Skeletal muscle satellite cell (primary cell): Measurements from ENCODE around the gene OAF.

Experiments used
- H3K27me3 ChIP-seq: 2 replicates; pipeline ENCODE4 v1.7.0; 2013; ENCODE audit warnings: low read length; ENCODE audit not compliant: control insufficient read depth, insufficient read depth
- H3K36me3 ChIP-seq: 2 replicates; pipeline ENCODE4 v1.7.0; 2013; ENCODE audit warnings: mild to moderate bottlenecking, control low read depth, low read length; ENCODE audit not compliant: insufficient read depth
- H3K4me1 ChIP-seq: 2 replicates; pipeline ENCODE4 v1.7.0; 2013; ENCODE audit warnings: low read length; ENCODE audit not compliant: control insufficient read depth, insufficient read depth
- H3K4me2 ChIP-seq: 2 replicates; pipeline ENCODE4 v1.7.0; 2013; ENCODE audit warnings: mild to moderate bottlenecking, low read length
- H3K4me3 ChIP-seq: 2 replicates; pipeline ENCODE4 v1.7.0; 2013; ENCODE audit warnings: low read length
- H3K9ac ChIP-seq: 2 replicates; pipeline ENCODE4 v1.7.0; 2013; ENCODE audit warnings: mild to moderate bottlenecking, low read depth, low read length, moderate library complexity
- H3K9me3 ChIP-seq: replicated peaks from 2 replicates; pipeline ENCODE4 v1.7.0; 2013; ENCODE audit warnings: mild to moderate bottlenecking, control low read depth, low read length

The OAF gene

GRCh38 chr11:120184946-120185705 lies 25.7 kb upstream of the OAF start:
- no peaks in the 10 kb centered on the region for H3K9me3 ChIP-seq
- no peak overlapping the region for H3K9ac ChIP-seq
- no peaks in the 10 kb centered on the region for H3K4me1 ChIP-seq
- no peak overlapping the region for H3K4me2 ChIP-seq
- H3K36me3 ChIP-seq: no peaks in the 10 kb centered on the region
- H3K27me3 ChIP-seq: peaks cover 70% of the 10 kb centered on the region
- no peak overlapping the region for H3K4me3 ChIP-seq

- H3K36me3 ChIP-seq: no peaks in the 10 kb centered on the region
- H3K9me3 ChIP-seq: no peaks in the 10 kb centered on the region
- no peaks in the 10 kb centered on the region for H3K4me1 ChIP-seq
- H3K4me3 ChIP-seq: no peak overlapping the region
- peaks cover 77% of the 10 kb centered on the region for H3K27me3 ChIP-seq
- H3K4me2 ChIP-seq: no peak overlapping the region
- H3K9ac ChIP-seq: no peak overlapping the region
Measured at GRCh38 chr11:120185706-120186455, 25.0 kb upstream of the OAF start.

- no peaks in the 10 kb centered on the region for H3K9me3 ChIP-seq
- H3K4me2 ChIP-seq: no peak overlapping the region
- H3K27me3 ChIP-seq: peaks cover 83% of the 10 kb centered on the region
- H3K4me3 ChIP-seq: no peak overlapping the region
- H3K4me1 ChIP-seq: no peaks in the 10 kb centered on the region
- H3K36me3 ChIP-seq: no peaks in the 10 kb centered on the region
- H3K9ac ChIP-seq: no peak overlapping the region
Measured at GRCh38 chr11:120186456-120186773, 24.4 kb upstream of the OAF start.

- no peak overlapping the region for H3K4me2 ChIP-seq
- no peak overlapping the region for H3K9ac ChIP-seq
Measured at GRCh38 chr11:120186774-120187591, 23.8 kb upstream of the OAF start.

GRCh38 chr11:120188371-120188770 lies 22.5 kb upstream of the OAF start:
- H3K9ac ChIP-seq: no peak overlapping the region
- H3K9me3 ChIP-seq: no peaks in the 10 kb centered on the region
- peaks cover 95% of the 10 kb centered on the region for H3K27me3 ChIP-seq
- H3K4me2 ChIP-seq: no peak overlapping the region
- no peaks in the 10 kb centered on the region for H3K36me3 ChIP-seq
- no peaks in the 10 kb centered on the region for H3K4me1 ChIP-seq
- H3K4me3 ChIP-seq: no peak overlapping the region

More at GRCh38 chr11:120186774-120187591, 23.8 kb upstream of the OAF start:
- H3K36me3 ChIP-seq: no peaks in the 10 kb centered on the region
- H3K27me3 ChIP-seq: peaks cover 88% of the 10 kb centered on the region
- H3K9me3 ChIP-seq: no peaks in the 10 kb centered on the region
- no peak overlapping the region for H3K4me3 ChIP-seq
- H3K4me1 ChIP-seq: no peaks in the 10 kb centered on the region

- H3K9ac ChIP-seq: no peak overlapping the region
- no peaks in the 10 kb centered on the region for H3K4me1 ChIP-seq
- no peaks in the 10 kb centered on the region for H3K9me3 ChIP-seq
- H3K27me3 ChIP-seq: peaks cover 95% of the 10 kb centered on the region
- H3K4me2 ChIP-seq: no peak overlapping the region
- no peaks in the 10 kb centered on the region for H3K36me3 ChIP-seq
- H3K4me3 ChIP-seq: no peak overlapping the region
Measured at GRCh38 chr11:120188811-120189455, 21.9 kb upstream of the OAF start.

- Histone ChIP-seq H3K9ac (no peak overlapping the region), H3K4me1 (no peaks in the 10 kb centered on the region), H3K27me3 (peaks cover 86% of the 10 kb centered on the region), H3K36me3 (no peaks in the 10 kb centered on the region), H3K9me3 (no peaks in the 10 kb centered on the region), H3K4me3 (no peak overlapping the region), H3K4me2 (no peak overlapping the region)
Measured at GRCh38 chr11:120191058-120191457, 19.8 kb upstream of the OAF start.

GRCh38 chr11:120192831-120193625 lies 17.8 kb upstream of the OAF start:
- Histone ChIP-seq H3K4me1 (no peaks in the 10 kb centered on the region), H3K9me3 (no peaks in the 10 kb centered on the region), H3K4me3 (no peak overlapping the region), H3K9ac (no peak overlapping the region), H3K27me3 (peaks cover 86% of the 10 kb centered on the region), H3K36me3 (no peaks in the 10 kb centered on the region), H3K4me2 (no peak overlapping the region)

GRCh38 chr11:120194166-120194565 lies 16.7 kb upstream of the OAF start:
- no peak overlapping the region for H3K4me2 ChIP-seq

GRCh38 chr11:120195601-120196320 lies 15.1 kb upstream of the OAF start:
- peaks cover 86% of the 10 kb centered on the region for H3K27me3 ChIP-seq
- H3K4me1 ChIP-seq: no peaks in the 10 kb centered on the region
- no peak overlapping the region for H3K4me2 ChIP-seq
- no peaks in the 10 kb centered on the region for H3K36me3 ChIP-seq
- no peak overlapping the region for H3K9ac ChIP-seq
- no peaks in the 10 kb centered on the region for H3K9me3 ChIP-seq
- no peak overlapping the region for H3K4me3 ChIP-seq

More at GRCh38 chr11:120194166-120194565, 16.7 kb upstream of the OAF start:
- Histone ChIP-seq H3K36me3 (no peaks in the 10 kb centered on the region), H3K4me1 (no peaks in the 10 kb centered on the region), H3K9ac (no peak overlapping the region), H3K9me3 (no peaks in the 10 kb centered on the region), H3K4me3 (no peak overlapping the region), H3K27me3 (peaks cover 86% of the 10 kb centered on the region)
